ENCODE measurements around the gene ELMO1.

- TF ChIP-seq POLR2AphosphoS5 (IDR thresholded peaks at IDR 0.05; ENCODE audit: low read depth, low read length) (no peak), POLR2A (IDR thresholded peaks at IDR 0.05; ENCODE audit: low read depth, low read length) (no peak), TAF1 (IDR thresholded peaks at IDR 0.05; ENCODE audit: borderline replicate concordance, low read depth, low read length) (no peak)
Observed at GRCh38 chr7:36887969-36888368, 560.7 kb downstream of the ELMO1 start.

Measured in GM12892 (cell line).